IMR-90 (cell line): ENCODE results near the gene GLIS1. TPM values are rescaled to one million over a fixed set of nuclear protein-coding genes. Genes with fewer than 3 reads are reported as not detected.

Source experiments
- ATAC-seq: fragments of 200-7000 bp; cut with Tn5 transposase; 2 replicates; pipeline ENCODE4 v1.9.1; 2020; ENCODE audit warnings: low read depth, mild to moderate bottlenecking, moderate library complexity
- BruUV-seq: library from RNA; stranded (reverse); fragments of 400-500 nt; replicated peaks from 2 replicates; lab custom pipeline; 2021; lab: Mats Ljungman, UMichigan
- CTCF ChIA-PET: fragments of 300-600 bp; formaldehyde crosslinking; extraction: SDS; loops from one replicate; lab custom pipeline; 2021; ENCODE audit warnings: antibody characterized with exemption; lab: Yijun Ruan, JAX
- POLR2A ChIA-PET: fragments of 300-600 bp; sonication (Branson Sonifier 250); formaldehyde crosslinking; loops from one replicate; lab custom pipeline; 2022; ENCODE audit warnings: antibody characterized with exemption; ENCODE audit not compliant: unreplicated experiment; lab: Charles Lee
- DNase-seq: peaks from one replicate; pipeline ENCODE4 v3.0.0; 2013
- H2AFZ ChIP-seq: replicated peaks from 2 replicates; pipeline ENCODE3; 2013; ENCODE audit warnings: low read length, mild to moderate bottlenecking; ENCODE audit not compliant: poor library complexity
- H2AK5ac ChIP-seq: 2 replicates; pipeline ENCODE4 v1.6.1; 2013; ENCODE audit warnings: low read depth, low read length, inconsistent platforms
- H2AK9ac ChIP-seq: replicated peaks from 2 replicates; pipeline ENCODE3; 2013; ENCODE audit warnings: mild to moderate bottlenecking, low read depth, low read length, moderate library complexity; ENCODE audit not compliant: poor library complexity
- H2BK120ac ChIP-seq: 2 replicates; pipeline ENCODE4 v1.6.1; 2013; ENCODE audit warnings: low read depth, low read length, inconsistent platforms
- H2BK15ac ChIP-seq: 3 replicates; pipeline ENCODE4 v1.6.1; 2013; ENCODE audit warnings: low read depth, low read length, inconsistent platforms
- H2BK20ac ChIP-seq: 2 replicates; pipeline ENCODE4 v1.6.1; 2013; ENCODE audit warnings: low read depth, mild to moderate bottlenecking, inconsistent platforms, low read length, moderate library complexity
- H2BK5ac ChIP-seq: 2 replicates; pipeline ENCODE4 v1.6.1; 2013; ENCODE audit warnings: mild to moderate bottlenecking, low read depth, low read length, inconsistent platforms; ENCODE audit not compliant: poor library complexity, severe bottlenecking
- H3K14ac ChIP-seq: replicated peaks from 2 replicates; pipeline ENCODE4 v1.6.1; 2013; ENCODE audit warnings: low read depth, low read length, inconsistent platforms
- H3K18ac ChIP-seq: 2 replicates; pipeline ENCODE4 v1.6.1; 2013; ENCODE audit warnings: low read depth, low read length, control low read depth
- H3K23ac ChIP-seq: 2 replicates; pipeline ENCODE4 v1.6.1; 2013; ENCODE audit warnings: low read depth, low read length, inconsistent platforms
- H3K27ac ChIP-seq: 2 replicates; pipeline ENCODE4 v1.5.1; 2013; ENCODE audit warnings: mild to moderate bottlenecking, control low read depth, low read length; ENCODE audit not compliant: insufficient read depth
- H3K27me3 ChIP-seq: 2 replicates; pipeline ENCODE4 v1.6.1; 2013; ENCODE audit warnings: low read length; ENCODE audit not compliant: control insufficient read depth, insufficient read depth
- H3K36me3 ChIP-seq: 2 replicates; pipeline ENCODE4 v1.6.1; 2013; ENCODE audit warnings: low read length, mixed read lengths; ENCODE audit not compliant: control insufficient read depth, insufficient read depth
- H3K4ac ChIP-seq: 2 replicates; pipeline ENCODE4 v1.6.1; 2013; ENCODE audit warnings: low read depth, low read length, inconsistent platforms
- H3K4me1 ChIP-seq: 2 replicates; pipeline ENCODE4 v1.6.1; 2013; ENCODE audit warnings: low read length, mixed read lengths; ENCODE audit not compliant: control insufficient read depth, insufficient read depth
- H3K4me2 ChIP-seq: 2 replicates; pipeline ENCODE4 v1.6.1; 2013; ENCODE audit warnings: low read depth, mild to moderate bottlenecking, control low read depth, low read length, moderate library complexity
- H3K4me3 ChIP-seq: 2 replicates; pipeline ENCODE4 v1.5.1; 2013; ENCODE audit warnings: low read depth, mild to moderate bottlenecking, control low read depth, low read length, moderate library complexity; ENCODE audit not compliant: insufficient read depth
- H3K56ac ChIP-seq: 2 replicates; pipeline ENCODE4 v1.6.1; 2013; ENCODE audit warnings: low read length, inconsistent platforms; ENCODE audit not compliant: insufficient read depth; ENCODE audit errors: extremely low read depth
- H3K79me1 ChIP-seq, 2 experiments: 2 replicates each; pipeline ENCODE4 v1.6.1; 2013; ENCODE audit warnings: low read length in 2 of 2, inconsistent platforms in 1 of 2, low read depth in 1 of 2
- H3K9ac ChIP-seq: 2 replicates; pipeline ENCODE4 v1.6.1; 2013; ENCODE audit warnings: low read depth, low read length, control low read depth
- H3K9me1 ChIP-seq: 2 replicates; pipeline ENCODE4 v1.6.1; 2013; ENCODE audit warnings: low read length, inconsistent platforms; ENCODE audit not compliant: insufficient read depth
- H3K9me3 ChIP-seq: 2 replicates; pipeline ENCODE4 v1.6.1; 2013; ENCODE audit warnings: low read length; ENCODE audit not compliant: control insufficient read depth, insufficient read depth
- H4K20me1 ChIP-seq: 2 replicates; pipeline ENCODE4 v1.6.1; 2013; ENCODE audit warnings: low read length, inconsistent platforms; ENCODE audit not compliant: insufficient read depth
- H4K5ac ChIP-seq: 2 replicates; pipeline ENCODE4 v1.6.1; 2013; ENCODE audit warnings: mild to moderate bottlenecking, low read depth, low read length, control low read depth
- H4K8ac ChIP-seq, 2 experiments: 2 replicates each; pipeline ENCODE4 v1.6.1; 2013; ENCODE audit warnings: low read depth in 2 of 2, low read length in 2 of 2, control low read depth in 1 of 2, inconsistent platforms in 1 of 2
- H4K91ac ChIP-seq: 2 replicates; pipeline ENCODE4 v1.6.1; 2013; ENCODE audit warnings: low read depth, low read length, inconsistent platforms; ENCODE audit not compliant: insufficient read depth
- BHLHE40 ChIP-seq: fragments of 150-350 bp; IDR thresholded peaks from 2 replicates; pipeline ENCODE4 v1.6.1; 2016; ENCODE audit warnings: mild to moderate bottlenecking, low read depth, low read length
- CEBPB ChIP-seq: IDR thresholded peaks from 2 replicates; pipeline ENCODE4 v1.6.1; 2012; ENCODE audit warnings: low read depth, low read length, improper control_type of control experiment
- CHD1 ChIP-seq: IDR thresholded peaks from 2 replicates; pipeline ENCODE4 v1.6.1; 2012; ENCODE audit warnings: low read depth, low read length, improper control_type of control experiment
- CTCF ChIP-seq: conservative IDR thresholded peaks from 2 replicates; pipeline ENCODE4 v1.5.1; 2012; ENCODE audit warnings: mild to moderate bottlenecking, low read depth, low read length, improper control_type of control experiment
- ELK1 ChIP-seq: fragments of 150-350 bp; IDR thresholded peaks from 2 replicates; pipeline ENCODE4 v1.6.1; 2016; ENCODE audit warnings: low read depth, mild to moderate bottlenecking, low read length, moderate library complexity, borderline replicate concordance
- FOS ChIP-seq: fragments of 150-350 bp; IDR thresholded peaks from 2 replicates; pipeline ENCODE4 v1.6.1; 2016; ENCODE audit warnings: low read depth, low read length
- MAFK ChIP-seq: IDR thresholded peaks from 2 replicates; pipeline ENCODE4 v1.6.1; 2012; ENCODE audit warnings: low read depth, low read length, improper control_type of control experiment
- MAZ ChIP-seq: IDR thresholded peaks from 2 replicates; pipeline ENCODE4 v1.6.1; 2012; ENCODE audit warnings: low read depth, mild to moderate bottlenecking, low read length, improper control_type of control experiment, moderate library complexity, borderline replicate concordance
- MXI1 ChIP-seq: IDR thresholded peaks from 2 replicates; pipeline ENCODE4 v1.6.1; 2012; ENCODE audit warnings: low read depth, mild to moderate bottlenecking, low read length, moderate library complexity, borderline replicate concordance
- NFE2L2 ChIP-seq: fragments of 150-350 bp; IDR thresholded peaks from 2 replicates; pipeline ENCODE4 v1.6.1; 2016; ENCODE audit warnings: low read depth, mild to moderate bottlenecking, low read length
- POLR2A ChIP-seq: IDR thresholded peaks from 2 replicates; pipeline ENCODE4 v1.6.1; 2012; ENCODE audit warnings: mild to moderate bottlenecking, low read depth, low read length
- RAD21 ChIP-seq: IDR thresholded peaks from 2 replicates; pipeline ENCODE4 v1.6.1; 2012; ENCODE audit warnings: low read length, improper control_type of control experiment
- RCOR1 ChIP-seq: IDR thresholded peaks from 2 replicates; pipeline ENCODE4 v1.6.1; 2012; ENCODE audit warnings: mild to moderate bottlenecking, low read length, improper control_type of control experiment; ENCODE audit not compliant: insufficient replicate concordance
- RFX5 ChIP-seq: IDR thresholded peaks from 2 replicates; pipeline ENCODE4 v1.8.0; 2012; ENCODE audit warnings: low read depth, mild to moderate bottlenecking, low read length, moderate library complexity
- SMC3 ChIP-seq: fragments of 150-350 bp; IDR thresholded peaks from 2 replicates; pipeline ENCODE4 v1.6.1; 2016; ENCODE audit warnings: low read depth, mild to moderate bottlenecking, antibody characterized with exemption, low read length, moderate library complexity
- USF2 ChIP-seq: fragments of 150-350 bp; IDR thresholded peaks from 2 replicates; pipeline ENCODE4 v1.6.1; 2017; ENCODE audit warnings: mild to moderate bottlenecking, antibody characterized with exemption, low read length, low read depth
- WGBS, 2 experiments: methylation state at CpG; one replicate each; pipeline versions ENCODE4 v1.1.5 to v1.1.7; 2013; ENCODE audit warnings: missing lambda C conversion rate in 2 of 2; ENCODE audit not compliant: insufficient read length in 1 of 2; ENCODE audit errors: extremely low coverage in 2 of 2; 5-methylcytosine and 5-hydroxymethylcytosine counted together
- dilution Hi-C: fragments of 300-500 bp; cut with HindIII; formaldehyde crosslinking; loops from one replicate; pipeline ENCODE4 v1.14.3; 2018; ENCODE audit warnings: low sequenced_read_pairs; ENCODE audit not compliant: unreplicated experiment
- in situ Hi-C: fragments of 300-500 bp; cut with MboI; formaldehyde crosslinking; loops from 3 replicates; pipeline ENCODE4 v1.14.3; 2019; ENCODE audit warnings: low sequenced_read_pairs, inconsistent platforms, mixed read lengths
- intact Hi-C: fragments of 100-400 bp; cut with micrococcal nuclease; formaldehyde crosslinking; loops from 2 replicates; pipeline ENCODE4 v1.10.0; 2022
- polyA plus RNA-seq, 3 experiments: library from polyadenylated mRNA; depleted of rRNA; stranded (reverse); fragments of >200 nt; gene quantifications; 2 replicates each; pipeline ENCODE4 v1.2.3, GENCODE V29; 2012; ENCODE audit warnings: low replicate concordance in 1 of 3
- total RNA-seq: library from RNA; depleted of rRNA; stranded (reverse); fragments of >200 nt; gene quantifications from 2 replicates; pipeline ENCODE4 v1.2.3, GENCODE V29; 2012

Gene GLIS1
- total and polyA plus RNA-seq, 2 of the 4 experiments (the other 2 are of a cell fraction) = 0.18 to 2.3 TPM

GRCh38 chr1:53643881-53644390 is 95.0 kb downstream of the GLIS1 start:
- Histone ChIP-seq H3K9ac (no peak overlapping the region), H3K27ac (no peak overlapping the region), H2AFZ (no peak overlapping the region), H3K4me1 (no peaks in the 10 kb centered on the region; the same call in 1 of the 2 replicates), H4K91ac (no peak overlapping the region), H2AK5ac (no peak overlapping the region), H3K4me3 (no peak overlapping the region), H3K36me3 (no peaks in the 10 kb centered on the region), H4K8ac (no peak overlapping the region), H2BK120ac (no peak overlapping the region), H3K4me2 (no peak overlapping the region), H2AK9ac (no peak overlapping the region), H3K14ac (no peak overlapping the region), H2BK15ac (no peak overlapping the region), H3K9me1 (peaks cover 10% of the 10 kb centered on the region), H3K4ac (no peak overlapping the region), H3K18ac (no peak overlapping the region), H2BK20ac (no peak overlapping the region), H3K23ac (no peak overlapping the region), H3K79me1 (peaks cover 0 to 9% of the 10 kb centered on the region in 2 experiments; a peak in 1 of 4 replicates), H2BK5ac (no peak overlapping the region), H3K27me3 (peaks cover 2% of the 10 kb centered on the region; the same call in 1 of the 2 replicates), H4K5ac (no peak overlapping the region), H4K20me1 (peaks cover 10% of the 10 kb centered on the region; the same call in 1 of the 2 replicates), H3K9me3 (no peaks in the 10 kb centered on the region), H3K56ac (no peak overlapping the region)
- ChIA-PET POLR2A (no interaction called here), CTCF (no interaction called here)
- BruUV-seq = no TSS peak
- no peak for ATAC-seq
- dilution Hi-C loops (no loop called here), in situ Hi-C loops (no loop called here), intact Hi-C loops (no loop called here)
- DNase-seq = no peak
- TF ChIP-seq CHD1 = no peak
- no peak for TF ChIP-seq POLR2A
- TF ChIP-seq CTCF = no peak
- TF ChIP-seq MAFK = no peak
- TF ChIP-seq ELK1 = no peak
- TF ChIP-seq MAZ = no peak
- TF ChIP-seq RAD21 = no peak
- TF ChIP-seq USF2 = no peak
- TF ChIP-seq CEBPB = no peak
- TF ChIP-seq MXI1 = no peak
- TF ChIP-seq RCOR1 = no peak
- no peak for TF ChIP-seq SMC3
- no peak for TF ChIP-seq BHLHE40
- no peak for TF ChIP-seq FOS
- TF ChIP-seq RFX5 = no peak
- no peak for TF ChIP-seq NFE2L2
- WGBS, 2 experiments = no CpG with 5 or more reads among the region's 4 CpGs
